ENCODE results near the gene C8B. TPM values are rescaled to one million over a fixed set of nuclear protein-coding genes. Genes with fewer than 3 reads are reported as not detected.

Gene C8B
- total RNA-seq, result not detected

DNA sequence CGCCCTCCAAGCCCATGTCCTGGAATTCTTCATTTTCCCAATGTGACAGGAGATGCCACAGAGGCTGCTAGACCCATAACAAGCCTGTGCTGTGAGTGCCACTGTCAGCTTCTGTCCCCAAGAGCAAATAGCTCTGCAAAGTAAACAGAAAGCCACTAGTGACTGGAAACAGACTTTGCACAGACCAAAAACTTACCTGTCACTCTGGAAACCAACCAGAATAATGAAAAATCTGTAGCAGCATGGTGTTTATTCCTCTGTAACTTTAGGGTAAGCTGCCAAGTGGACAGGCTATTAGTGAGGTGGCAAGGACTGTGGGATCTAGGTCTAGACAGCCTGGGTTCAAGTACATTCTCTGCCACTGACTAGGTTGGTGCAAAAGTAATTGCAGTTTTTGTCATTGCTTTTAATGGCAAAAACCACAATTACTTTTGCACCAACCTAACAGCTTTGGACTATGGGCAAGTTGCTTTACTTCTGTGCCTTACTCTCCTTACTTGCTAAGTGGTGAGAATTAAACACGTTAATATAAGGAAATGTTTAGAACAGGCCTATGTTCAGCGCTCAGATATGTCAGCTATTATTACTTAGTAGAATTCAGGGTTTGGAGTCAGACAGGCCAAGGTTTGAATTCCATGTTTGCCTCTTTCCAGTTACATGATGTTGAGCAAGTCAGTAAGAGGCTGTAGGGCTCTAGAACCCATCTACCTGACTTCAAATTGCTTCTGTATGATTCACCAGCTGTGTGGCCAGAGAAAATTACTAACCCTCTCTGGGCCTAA is at the start of gene C8B:
Gene C8B, minus strand, starts transcription at position 100 of the 782 bp plus-strand sequence. Its CDS starts 67 bp downstream, at position 33.

Other genes starting within 250 kb of the C8B start
- 11.4 TPM for gene FYB2, start 146.6 kb downstream of the C8B start, total RNA-seq
- gene C8A, start 111.2 kb downstream of the C8B start, total RNA-seq, result not detected

Measured in camera-type eye (tissue), 1 donor.